HepG2 (cell line): Measurements from ENCODE around the gene PIGO. TPM values are rescaled to one million over a fixed set of nuclear protein-coding genes. Genes with fewer than 3 reads are reported as not detected.

Experiments used
- ATAC-seq: fragments of 200-7000 bp; cut with Tn5 transposase; 3 replicates; pipeline ENCODE4 v1.9.1; 2020; ENCODE audit warnings: mild to moderate bottlenecking, moderate library complexity
- BruUV-seq: library from RNA; stranded (reverse); fragments of 400-500 nt; replicated peaks from 2 replicates; lab custom pipeline; 2021; lab: Mats Ljungman, UMichigan
- CTCF ChIA-PET: fragments of 300-600 bp; formaldehyde crosslinking; extraction: SDS; loops from one replicate; lab custom pipeline; 2021; ENCODE audit warnings: low total read pairs, inconsistent platforms, low intra/inter-chr PET ratio; lab: Yijun Ruan, JAX
- POLR2A ChIA-PET: fragments of 350-600 bp; sonication (Branson Sonifier 250); formaldehyde crosslinking; loops from one replicate; lab custom pipeline; 2020; ENCODE audit warnings: antibody characterized with exemption, inconsistent platforms; lab: Yijun Ruan, JAX
- DNase-seq: peaks from one replicate; pipeline ENCODE4 v3.0.0-alpha.2; 2015; ENCODE audit warnings: low spot score
- FAIRE-seq: peaks from 3 replicates; lab custom pipeline; 2011; peaks lifted over from hg19 to GRCh38; lab: Jason Lieb, UNC
- H2AFZ ChIP-seq: one replicate; pipeline ENCODE4 v1.6.1; 2011; ENCODE audit warnings: low read length, inconsistent platforms
- H3K27ac ChIP-seq: fragments of 300-600 bp; 3 replicates; pipeline ENCODE4 v1.8.0; 2011; ENCODE audit warnings: mixed run types, mild to moderate bottlenecking, mixed read lengths, low read length, inconsistent platforms; ENCODE audit not compliant: insufficient read depth; ENCODE audit errors: extremely low read length
- H3K27me3 ChIP-seq, 2 experiments: fragments of 200-600 bp in 1 of 2; 2 replicates in 1 of 2; 3 replicates in 1 of 2; pipeline versions ENCODE4 v1.6.0 to v1.8.0; 2011; ENCODE audit warnings: low read length in 2 of 2, mild to moderate bottlenecking in 2 of 2, moderate library complexity in 2 of 2, inconsistent platforms in 1 of 2; ENCODE audit not compliant: insufficient read depth in 2 of 2, control insufficient read depth in 1 of 2
- H3K36me3 ChIP-seq, 2 experiments: fragments of 200-600 bp in 1 of 2; replicated peaks in 1 of 2; 2 replicates in 1 of 2; 3 replicates in 1 of 2; pipeline versions ENCODE4 v1.5.1 to v1.8.0; 2011; ENCODE audit warnings: low read length in 2 of 2, inconsistent platforms in 1 of 2; ENCODE audit not compliant: insufficient read depth in 2 of 2, control insufficient read depth in 1 of 2
- H3K4me1 ChIP-seq: 2 replicates; pipeline ENCODE4 v1.5.1; 2012; ENCODE audit warnings: low read length, inconsistent platforms; ENCODE audit not compliant: insufficient read depth
- H3K4me2 ChIP-seq: 2 replicates; pipeline ENCODE4 v1.6.0; 2011; ENCODE audit warnings: low read depth, low read length, inconsistent platforms
- H3K4me3 ChIP-seq, 3 experiments: fragments of 200-600 bp in 1 of 3; sonication (generic), shearing (Covaris generic) in 1 of 3; replicated peaks in 1 of 3; 2 replicates each; pipeline ENCODE4 v1.5.1; 2011 to 2016; ENCODE audit warnings: low read length in 3 of 3, inconsistent platforms in 2 of 3, low read depth in 2 of 3, mild to moderate bottlenecking in 2 of 3, control low read depth in 1 of 3, mixed read lengths in 1 of 3; ENCODE audit not compliant: insufficient read depth in 1 of 3
- H3K79me2 ChIP-seq: one replicate; pipeline ENCODE4 v1.6.1; 2011; ENCODE audit warnings: low read length, inconsistent platforms; ENCODE audit not compliant: insufficient read depth
- H3K9ac ChIP-seq: 2 replicates; pipeline ENCODE4 v1.6.0; 2011; ENCODE audit warnings: mild to moderate bottlenecking, low read depth, low read length, inconsistent platforms; ENCODE audit not compliant: insufficient read depth
- H3K9me3 ChIP-seq: 2 replicates; pipeline ENCODE4 v1.5.1; 2012; ENCODE audit warnings: mild to moderate bottlenecking, low read length
- H4K20me1 ChIP-seq: 2 replicates; pipeline ENCODE4 v1.6.0; 2011; ENCODE audit warnings: inconsistent platforms, mild to moderate bottlenecking, low read length, moderate library complexity; ENCODE audit not compliant: insufficient read depth
- ARNT2 ChIP-seq: sonication (generic); formaldehyde crosslinking; IDR thresholded peaks from 2 replicates; pipeline ENCODE4 v1.8.0; 2022; ENCODE audit warnings: mild to moderate bottlenecking, low read depth, missing genetic modification reagents, moderate library complexity
- ATF7 ChIP-seq, 2 experiments: fragments of 450-650 bp in 1 of 2; sonication (generic) in 1 of 2; formaldehyde crosslinking in 1 of 2; IDR thresholded peaks; 2 replicates each; pipeline versions ENCODE4 v1.4.0 to v1.6.1; 2016 to 2020; ENCODE audit warnings: antibody characterized with exemption in 1 of 2, mild to moderate bottlenecking in 1 of 2, missing genetic modification reagents in 1 of 2
- CEBPB ChIP-seq: IDR thresholded peaks from 2 replicates; pipeline ENCODE4 v1.6.1; 2011; ENCODE audit warnings: low read depth, low read length, improper control_type of control experiment, borderline replicate concordance
- CREB1 ChIP-seq, 2 experiments: fragments of 450-650 bp in 1 of 2; IDR thresholded peaks; 2 replicates each; pipeline ENCODE4 v1.6.1; 2016 to 2017; ENCODE audit warnings: control low read depth in 1 of 2, mild to moderate bottlenecking in 1 of 2, missing compliant biosample characterization in 1 of 2, missing genetic modification characterization in 1 of 2
- HDAC1 ChIP-seq: sonication (generic); formaldehyde crosslinking; IDR thresholded peaks from 2 replicates; pipeline ENCODE4 v1.5.1; 2020; ENCODE audit warnings: mild to moderate bottlenecking, missing genetic modification reagents
- HDAC2 ChIP-seq: sonication (generic); formaldehyde crosslinking; IDR thresholded peaks from 2 replicates; pipeline ENCODE4 v1.4.0; 2020; ENCODE audit warnings: missing genetic modification reagents
- KLF9 ChIP-seq: IDR thresholded peaks from 2 replicates; pipeline ENCODE4 v1.6.1; 2016; ENCODE audit warnings: low read depth
- MED13 ChIP-seq: sonication (generic); formaldehyde crosslinking; IDR thresholded peaks from 2 replicates; pipeline ENCODE4 v1.5.0; 2020; ENCODE audit warnings: missing genetic modification reagents
- NR2F6 ChIP-seq, 2 experiments: IDR thresholded peaks; 2 replicates each; pipeline ENCODE4 v1.6.1; 2016; ENCODE audit warnings: antibody characterized with exemption in 1 of 2, mild to moderate bottlenecking in 1 of 2
- PAF1 ChIP-seq: IDR thresholded peaks from 2 replicates; pipeline ENCODE4 v1.6.1; 2016; ENCODE audit warnings: missing genetic modification reagents, missing compliant biosample characterization
- RBM39 ChIP-seq: fragments of 200-400 bp; formaldehyde crosslinking; IDR thresholded peaks from one replicate; pipeline ENCODE4 v1.6.1; 2018; ENCODE audit warnings: antibody characterized with exemption, mild to moderate bottlenecking, low read depth, low read length; ENCODE audit not compliant: poor library complexity, severe bottlenecking
- SCMH1 ChIP-seq: sonication (generic); formaldehyde crosslinking; IDR thresholded peaks from 2 replicates; pipeline ENCODE4 v1.9.0; 2021; ENCODE audit warnings: missing genetic modification reagents, mild to moderate bottlenecking, borderline replicate concordance
- SP140L ChIP-seq: sonication (generic); formaldehyde crosslinking; IDR thresholded peaks from 2 replicates; pipeline ENCODE4 v1.4.0; 2020; ENCODE audit warnings: missing genetic modification reagents, borderline replicate concordance
- STAT5B ChIP-seq: sonication (generic); formaldehyde crosslinking; IDR thresholded peaks from 2 replicates; pipeline ENCODE4 v1.4.0; 2020; ENCODE audit warnings: missing genetic modification reagents
- TBX2 ChIP-seq: sonication (generic); formaldehyde crosslinking; IDR thresholded peaks from 2 replicates; pipeline ENCODE4 v1.5.0; 2020; ENCODE audit warnings: missing genetic modification reagents, mild to moderate bottlenecking, borderline replicate concordance
- TCF7L2 ChIP-seq: IDR thresholded peaks from 2 replicates; pipeline ENCODE4 v1.6.1; 2011; ENCODE audit warnings: mild to moderate bottlenecking, low read depth, low read length, moderate library complexity
- ZFP62 ChIP-seq: sonication (generic); formaldehyde crosslinking; IDR thresholded peaks from 2 replicates; pipeline ENCODE4 v1.4.0; 2020; ENCODE audit warnings: missing genetic modification reagents
- ZNF224 ChIP-seq: sonication (generic); formaldehyde crosslinking; IDR thresholded peaks from 2 replicates; pipeline ENCODE4 v1.5.0; 2020; ENCODE audit warnings: mild to moderate bottlenecking, missing genetic modification reagents
- ZNF317 ChIP-seq: sonication (generic); formaldehyde crosslinking; IDR thresholded peaks from 2 replicates; pipeline ENCODE4 v1.5.0; 2020; ENCODE audit warnings: mild to moderate bottlenecking, missing genetic modification reagents
- ZNF619 ChIP-seq: sonication (generic); formaldehyde crosslinking; IDR thresholded peaks from 2 replicates; pipeline ENCODE4 v1.4.0; 2020; ENCODE audit warnings: mild to moderate bottlenecking, missing genetic modification reagents
- ZNF660 ChIP-seq: sonication (generic); formaldehyde crosslinking; IDR thresholded peaks from 2 replicates; pipeline ENCODE4 v1.5.1; 2020; ENCODE audit warnings: mild to moderate bottlenecking, low read depth, missing genetic modification reagents, borderline replicate concordance
- WGBS: methylation state at CpG from one replicate; pipeline ENCODE4 v1.1.6; 2017; ENCODE audit warnings: low lambda C conversion rate; 5-methylcytosine and 5-hydroxymethylcytosine counted together
- in situ Hi-C: cut with HindIII; loops from 2 replicates; pipeline ENCODE4 v1.10.0; 2017; ENCODE audit warnings: low pct_unique_long_range_greater_than_20kb; ENCODE audit not compliant: extremely low pct_ligation_motif_present
- intact Hi-C: fragments of 100-400 bp; cut with micrococcal nuclease; formaldehyde crosslinking; loops from one replicate; pipeline ENCODE4 v1.10.0; 2022; ENCODE audit not compliant: unreplicated experiment
- polyA plus RNA-seq, 8 experiments: library from polyadenylated mRNA; depleted of rRNA in 3 of 8; stranded (reverse) in 7 of 8; unstranded in 1 of 8; fragments of >200 nt; fragmentation: Illumina TruSeq in 4 of 8; extraction: Trizol in 4 of 8; gene quantifications; 2 replicates each; pipeline versions ENCODE4 v1.2.1 to v1.2.3, GENCODE V29; 2011 to 2016; ENCODE audit warnings: low read depth in 4 of 8, missing spikeins in 1 of 8, mixed read lengths in 1 of 8; ENCODE audit not compliant: insufficient read depth in 1 of 8
- total RNA-seq, 5 experiments: library from RNA; depleted of rRNA; stranded (reverse); fragments of >200 nt; fragmentation: Illumina TruSeq; extraction: Trizol; gene quantifications; 2 replicates each; pipeline ENCODE4 v1.2.3, GENCODE V29; 2016; ENCODE audit warnings: low read depth in 1 of 5
- TF ChIP-seq, protein P1 (sequence below): IDR thresholded peaks from 2 replicates; pipeline ENCODE4 v1.6.1; 2016; ENCODE audit warnings: missing compliant biosample characterization, missing genetic modification reagents, borderline replicate concordance

PIGO gene
- total and polyA plus RNA-seq, 2 of the 13 experiments (the other 11 are each of a cell fraction or from before 2014, with no cell fraction given): 20.5 to 26.2 TPM

DNA sequence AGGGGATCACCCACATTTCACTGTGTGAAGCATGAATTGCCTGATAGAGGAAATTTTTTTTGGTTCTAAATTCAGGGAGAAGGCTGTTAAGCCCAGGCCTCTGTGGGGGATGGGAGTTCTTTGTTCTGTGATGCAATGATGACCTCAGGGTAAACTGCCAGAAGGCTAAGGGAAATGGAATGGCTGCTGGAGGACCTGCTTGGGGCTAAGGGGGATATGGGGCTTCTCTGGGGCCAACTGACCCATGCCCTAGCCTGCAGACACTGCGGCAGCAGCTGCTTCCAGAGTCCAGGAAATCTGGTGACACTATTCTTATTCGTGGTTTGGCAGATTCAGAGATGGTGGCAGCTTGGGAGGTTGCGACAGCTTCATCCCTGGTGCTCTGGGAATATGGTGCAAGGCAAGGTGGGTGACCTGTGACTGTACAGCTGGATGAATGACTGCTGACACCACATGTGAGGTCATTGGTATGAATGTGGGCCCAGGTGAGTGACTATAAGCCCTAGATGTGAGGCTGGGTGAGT is 54.2 kb downstream of the PIGO start:
- Histone ChIP-seq H3K27ac (no peak overlapping the region), H3K4me1 (peaks cover 15% of the 10 kb centered on the region), H3K79me2 (no peaks in the 10 kb centered on the region), H3K27me3 (no peaks in the 10 kb centered on the region), H3K4me2 (no peak overlapping the region), H3K36me3 (no peaks in the 10 kb centered on the region), H3K9ac (no peak overlapping the region), H2AFZ (no peak overlapping the region), H3K4me3 (no peak overlapping the region), H3K9me3 (no peaks in the 10 kb centered on the region), H4K20me1 (no peaks in the 10 kb centered on the region)
- no CpG with 5 or more reads among the region's 3 CpGs for WGBS
- DNase-seq: no peak
- no peak for FAIRE-seq
- in situ Hi-C loops (loop anchor here (5.0 kb wide), 1 partner anchor 140 kb away; no protein-coding TSS in a partner anchor), intact Hi-C loops (no loop called here)
- CTCF ChIA-PET: no interaction called here
- ATAC-seq: no peak
- BruUV-seq: no TSS peak
- POLR2A ChIA-PET: interaction anchor here (1.0 kb wide), 1 partner anchor 9 kb away, joined by 5 read pairs; no protein-coding TSS in a partner anchor
- TF ChIP-seq ZNF317 (CRISPR knock-in tag): no peak
- TF ChIP-seq HDAC2 (CRISPR knock-in tag): no peak
- TF ChIP-seq CREB1 (IDR thresholded peaks at IDR 0.05): 0 out of 2 replicates have a peak, but pooled peaks have one; percentile 8
- TF ChIP-seq CREB1 (CRISPR knock-in tag; IDR thresholded peaks at IDR 0.05): no peak
- TF ChIP-seq TBX2 (CRISPR knock-in tag): 0 out of 2 replicates have a peak, but pooled peaks have one; percentile 16
- TF ChIP-seq ZNF660 (CRISPR knock-in tag): no peak
- no peak for TF ChIP-seq ZNF619
- TF ChIP-seq KLF9 (CRISPR knock-in tag): no peak
- TF ChIP-seq, protein P1, sequence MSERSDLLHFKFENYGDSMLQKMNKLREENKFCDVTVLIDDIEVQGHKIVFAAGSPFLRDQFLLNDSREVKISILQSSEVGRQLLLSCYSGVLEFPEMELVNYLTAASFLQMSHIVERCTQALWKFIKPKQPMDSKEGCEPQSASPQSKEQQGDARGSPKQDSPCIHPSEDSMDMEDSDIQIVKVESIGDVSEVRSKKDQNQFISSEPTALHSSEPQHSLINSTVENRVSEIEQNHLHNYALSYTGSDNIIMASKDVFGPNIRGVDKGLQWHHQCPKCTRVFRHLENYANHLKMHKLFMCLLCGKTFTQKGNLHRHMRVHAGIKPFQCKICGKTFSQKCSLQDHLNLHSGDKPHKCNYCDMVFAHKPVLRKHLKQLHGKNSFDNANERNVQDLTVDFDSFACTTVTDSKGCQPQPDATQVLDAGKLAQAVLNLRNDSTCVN: no peak
- no peak for TF ChIP-seq SP140L (CRISPR knock-in tag)
- 0 out of 2 replicates have a peak, but pooled peaks have one; percentile 8 for TF ChIP-seq ATF7 (IDR thresholded peaks at IDR 0.05)
- TF ChIP-seq ATF7 (CRISPR knock-in tag; IDR thresholded peaks at IDR 0.05): no peak
- TF ChIP-seq RBM39: no peak
- TF ChIP-seq TCF7L2: no peak
- TF ChIP-seq ARNT2 (CRISPR knock-in tag): no peak
- no peak for TF ChIP-seq MED13 (CRISPR knock-in tag)
- TF ChIP-seq STAT5B (CRISPR knock-in tag): no peak
- 0 out of 2 replicates have a peak, but pooled peaks have one; percentile 33 for TF ChIP-seq NR2F6 (IDR thresholded peaks at IDR 0.05)
- TF ChIP-seq NR2F6 (CRISPR knock-in tag; IDR thresholded peaks at IDR 0.05): no peak
- TF ChIP-seq HDAC1 (CRISPR knock-in tag): no peak
- TF ChIP-seq ZNF224 (CRISPR knock-in tag): no peak
- TF ChIP-seq CEBPB: peak; percentile 14; the same call in 1 of the 2 replicates
- TF ChIP-seq SCMH1 (CRISPR knock-in tag): no peak
- TF ChIP-seq ZFP62: no peak
- no peak for TF ChIP-seq PAF1 (CRISPR knock-in tag)
